LHCN-M2 (cell line): ENCODE data around the gene CLIC3. TPM values are rescaled to one million over a fixed set of nuclear protein-coding genes. Genes with fewer than 3 reads are reported as not detected.

Experiments
- DNase-seq: peaks from one replicate; pipeline ENCODE4 v3.0.0-alpha.2; 2012; ENCODE audit warnings: low read depth
- total RNA-seq: library from RNA; depleted of rRNA; stranded (reverse); fragments of >200 nt; gene quantifications from 2 replicates; pipeline ENCODE4 v1.2.3, GENCODE V29; 2014

Gene CLIC3
- total RNA-seq, 1 experiment from 2014 or later, result 0.52 TPM

DNA sequence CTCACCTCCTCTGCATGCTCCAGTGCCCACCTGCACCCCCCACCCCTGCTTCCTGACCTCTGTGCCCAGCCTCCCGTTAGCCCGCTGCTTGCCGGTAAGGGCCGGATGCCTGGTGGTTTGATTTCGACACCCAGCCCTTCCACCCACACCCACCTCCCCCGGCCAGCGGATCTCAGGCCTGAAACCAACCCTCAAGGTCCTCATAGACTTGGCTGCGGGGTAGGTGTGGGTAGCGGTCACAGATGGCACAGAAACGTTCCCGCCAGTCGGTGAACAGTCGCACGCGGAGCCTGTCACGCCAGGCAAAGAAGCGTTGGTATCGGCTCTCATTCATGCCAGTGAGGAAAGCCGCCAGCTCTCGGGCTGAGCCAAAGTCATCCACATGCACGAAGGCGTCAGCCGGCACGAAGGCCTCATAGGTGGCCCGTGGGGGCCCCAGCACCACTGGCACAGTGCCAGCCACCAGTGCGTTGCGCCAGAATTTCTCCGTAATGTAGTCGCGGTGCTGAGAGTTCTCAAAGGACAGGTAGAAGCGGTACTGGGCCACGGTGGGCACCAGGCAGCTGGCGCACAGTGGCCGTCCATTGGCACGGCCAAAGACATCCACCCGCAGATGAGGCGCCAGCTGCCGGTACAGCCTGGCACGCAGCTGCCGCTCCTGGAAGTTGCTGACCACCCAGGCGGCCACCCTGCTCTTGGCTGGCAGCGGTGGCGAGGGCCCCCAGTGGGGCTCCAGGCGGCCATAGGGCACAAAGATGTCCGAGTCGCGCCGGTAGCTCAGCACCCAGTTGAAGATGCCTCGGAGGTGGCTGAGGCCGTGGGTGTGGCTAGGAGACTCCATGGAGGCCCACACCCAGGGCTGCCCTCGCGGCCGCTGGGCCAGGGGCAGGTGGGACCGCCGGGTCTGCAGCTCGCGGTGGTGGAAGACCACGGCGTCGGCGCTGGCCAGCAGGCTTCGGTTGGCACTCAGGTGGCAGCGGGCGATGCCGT is 34.5 kb upstream of the CLIC3 start:
- no peak for DNase-seq

GRCh38 chr9:137030006-137030405 is 33.6 kb upstream of the CLIC3 start:
- DNase-seq, result no peak

GRCh38 chr9:137029058-137029936 is 32.9 kb upstream of the CLIC3 start:
- DNase-seq, result peak; percentile 50

- peak; percentile 38 for DNase-seq
These were observed 32.1 kb upstream of the CLIC3 start for GRCh38 chr9:137028263-137029057.

GRCh38 chr9:137027369-137028262 is 31.2 kb upstream of the CLIC3 start, which contains the start of gene ABCA2:
Gene ABCA2 (minus strand): TSS chr9:137028237. CDS start chr9:137028140, 97 bp downstream.
- DNase-seq, result no peak

DNA sequence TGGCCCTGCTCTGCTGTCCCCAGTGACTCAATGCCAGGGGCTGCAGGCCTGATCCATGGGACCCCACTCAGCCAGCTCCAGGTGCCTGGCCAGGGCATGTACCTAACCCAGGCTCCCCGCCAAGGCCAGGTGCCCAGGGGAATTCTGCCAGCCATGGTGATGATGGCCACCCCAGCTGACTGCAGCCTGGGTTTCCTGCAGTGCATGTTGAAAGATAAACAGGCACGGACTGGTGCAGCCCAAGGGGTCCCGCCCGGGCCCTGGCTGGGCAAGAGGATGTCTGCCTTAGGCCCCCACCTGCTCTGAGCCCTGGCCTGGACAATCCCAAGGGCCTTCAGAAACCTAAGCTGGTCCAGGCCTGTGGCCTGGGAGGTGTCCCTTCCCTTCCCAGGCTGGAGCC is 30.5 kb upstream of the CLIC3 start:
- DNase-seq, result no peak

- DNase-seq, result no peak
These were observed 30.0 kb upstream of the CLIC3 start for GRCh38 chr9:137026384-137026783.

DNA sequence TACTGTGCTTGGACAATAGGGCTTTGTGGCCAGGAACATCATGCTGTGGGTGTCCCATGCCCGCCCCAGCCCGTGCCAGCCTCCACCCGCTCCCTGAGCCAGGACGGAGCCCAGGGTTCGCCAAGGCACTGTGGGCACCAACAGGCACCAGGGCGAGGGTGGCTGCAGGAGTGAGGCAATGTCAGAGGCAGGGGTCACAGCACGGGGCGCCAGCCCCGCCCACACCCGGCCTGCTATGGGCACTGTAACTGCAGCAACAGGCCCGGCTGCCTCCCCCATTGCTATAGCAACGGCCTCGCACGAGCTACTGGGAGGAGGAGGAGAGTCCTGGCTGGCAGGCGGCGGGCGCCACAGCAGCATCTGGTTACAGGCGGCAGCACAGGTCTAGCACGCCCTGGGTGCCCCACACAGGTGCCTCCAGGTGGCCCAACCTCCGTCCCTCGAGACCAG is 29.2 kb upstream of the CLIC3 start:
- DNase-seq, result no peak

DNA sequence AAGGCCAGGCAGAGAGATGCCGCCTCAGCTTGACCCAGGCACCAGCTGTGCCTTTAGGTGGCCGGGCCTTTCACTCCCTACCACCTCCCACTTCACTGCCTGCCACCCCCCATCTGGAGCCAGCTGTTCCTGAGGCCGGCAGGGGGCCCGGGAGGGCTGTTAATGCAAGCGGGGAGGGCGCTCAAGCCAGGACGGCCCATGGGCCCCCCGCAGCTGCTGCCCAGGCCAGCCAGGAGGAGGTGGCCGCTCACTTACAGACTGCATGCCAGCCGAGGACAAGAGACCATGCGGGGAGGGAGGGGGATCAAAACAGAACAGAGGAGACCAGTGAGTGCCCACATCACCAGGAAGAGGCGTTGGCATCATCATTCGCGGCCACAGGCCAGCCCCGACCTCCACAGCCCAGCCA is 27.2 kb upstream of the CLIC3 start:
- DNase-seq, result no peak

DNA sequence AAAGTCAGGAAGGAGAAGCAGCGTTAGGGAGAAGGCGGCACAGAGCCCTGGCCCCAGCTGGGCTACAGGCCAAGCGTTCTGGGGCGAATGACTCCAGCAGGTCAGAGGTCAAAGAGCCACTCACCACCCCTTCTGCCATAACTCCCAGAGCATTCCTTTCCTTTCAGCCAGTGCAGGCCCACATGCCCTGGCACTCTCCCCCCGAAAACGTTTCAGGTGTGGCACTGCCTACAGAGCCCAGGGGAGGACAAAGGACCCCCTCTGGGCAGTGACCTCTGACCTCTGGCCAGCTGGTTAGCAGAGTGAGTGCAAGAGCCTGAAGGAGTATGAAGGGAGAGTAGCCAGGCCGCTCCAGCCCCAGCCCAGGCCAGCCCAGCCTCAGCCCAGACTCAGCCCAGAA is 26.8 kb upstream of the CLIC3 start:
- DNase-seq, result no peak

- no peak for DNase-seq
These were observed 26.3 kb upstream of the CLIC3 start for GRCh38 chr9:137022662-137023008.

GRCh38 chr9:137021979-137022661 is 25.8 kb upstream of the CLIC3 start:
- DNase-seq, result peak; percentile 53

- DNase-seq, result no peak
These were observed 25.2 kb upstream of the CLIC3 start for GRCh38 chr9:137021568-137021978.

GRCh38 chr9:137020771-137021567 is 24.6 kb upstream of the CLIC3 start:
- no peak for DNase-seq

- no peak for DNase-seq
These were observed 23.7 kb upstream of the CLIC3 start for GRCh38 chr9:137019891-137020683.

GRCh38 chr9:137018761-137019559 is 22.6 kb upstream of the CLIC3 start:
- no peak for DNase-seq
